Cerebellar nuclear complex (tissue), 1 donor: Measurements from ENCODE around the gene CHSY3.

ENCODE experiments used
- DNase-seq, 2 experiments: peaks; one replicate each; lab custom pipeline; 2025; lab: John Stamatoyannopoulos, UW

Gene CHSY3

GRCh38 chr5:130096483-130096882, 192.2 kb downstream of the CHSY3 start:
- no peak for DNase-seq

- no peak for DNase-seq
These were observed 194.7 kb downstream of the CHSY3 start for GRCh38 chr5:130099008-130099407.

- DNase-seq, result no peak
These were observed 198.1 kb downstream of the CHSY3 start for GRCh38 chr5:130102375-130102774.

GRCh38 chr5:130102960-130103359, 198.7 kb downstream of the CHSY3 start:
- no peak for DNase-seq

- DNase-seq, result no peak
These were observed 200.8 kb downstream of the CHSY3 start for GRCh38 chr5:130104895-130105688.

GRCh38 chr5:130106480-130106879, 202.2 kb downstream of the CHSY3 start:
- no peak for DNase-seq

- DNase-seq, result no peak
These were observed 204.9 kb downstream of the CHSY3 start for GRCh38 chr5:130109152-130109551.

GRCh38 chr5:130110328-130110727, 206.1 kb downstream of the CHSY3 start:
- DNase-seq, result no peak

- no peak for DNase-seq
These were observed 207.5 kb downstream of the CHSY3 start for GRCh38 chr5:130111746-130112145.

- no peak for DNase-seq
These were observed 208.0 kb downstream of the CHSY3 start for GRCh38 chr5:130112246-130112645.

GRCh38 chr5:130115686-130116085, 211.4 kb downstream of the CHSY3 start:
- DNase-seq, result no peak

GRCh38 chr5:130116462-130116861, 212.2 kb downstream of the CHSY3 start:
- no peak for DNase-seq

GRCh38 chr5:130116972-130117371, 212.7 kb downstream of the CHSY3 start:
- DNase-seq, result no peak

- no peak for DNase-seq
These were observed 222.5 kb downstream of the CHSY3 start for GRCh38 chr5:130126746-130127145.

- DNase-seq, result no peak
These were observed 231.2 kb downstream of the CHSY3 start for GRCh38 chr5:130135506-130135905.

- no peak for DNase-seq
These were observed 232.0 kb downstream of the CHSY3 start for GRCh38 chr5:130136300-130136699.

GRCh38 chr5:130137681-130138080, 233.4 kb downstream of the CHSY3 start:
- no peak for DNase-seq

- no peak for DNase-seq
These were observed 234.3 kb downstream of the CHSY3 start for GRCh38 chr5:130138406-130139045.

GRCh38 chr5:130141659-130142320, 237.5 kb downstream of the CHSY3 start:
- no peak for DNase-seq

GRCh38 chr5:130151239-130151638, 247.0 kb downstream of the CHSY3 start:
- no peak for DNase-seq

- no peak for DNase-seq
These were observed 251.2 kb downstream of the CHSY3 start for GRCh38 chr5:130155345-130156011.

GRCh38 chr5:130158036-130158435, 253.8 kb downstream of the CHSY3 start:
- DNase-seq, result no peak
